DOHH2 (cell line): ENCODE results near the gene CDK18.

ENCODE experiments used
- H3F3A ChIP-seq: fragments of 200-600 bp; sonication (generic), shearing (Covaris generic); 2 replicates; pipeline ENCODE4 v1.6.0; 2016; ENCODE audit warnings: antibody characterized with exemption, mild to moderate bottlenecking; ENCODE audit not compliant: control insufficient read depth, insufficient read depth
- H3K27ac ChIP-seq: fragments of 200-600 bp; sonication (generic); 2 replicates; pipeline ENCODE4 v1.5.1; 2014; ENCODE audit warnings: low read depth, mild to moderate bottlenecking, low read length, moderate library complexity
- H3K27me3 ChIP-seq: fragments of 200-600 bp; sonication (generic); 2 replicates; pipeline ENCODE4 v1.6.1; 2014; ENCODE audit warnings: mild to moderate bottlenecking, low read length, mixed read lengths; ENCODE audit not compliant: control insufficient read depth
- H3K36me3 ChIP-seq: fragments of 200-600 bp; sonication (generic); 2 replicates; pipeline ENCODE4 v1.6.1; 2014; ENCODE audit warnings: mild to moderate bottlenecking, low read length, moderate library complexity, mixed read lengths; ENCODE audit not compliant: control insufficient read depth
- H3K4me1 ChIP-seq: fragments of 200-600 bp; sonication (generic); 2 replicates; pipeline ENCODE4 v1.6.1; 2014; ENCODE audit warnings: mild to moderate bottlenecking, low read length, mixed read lengths; ENCODE audit not compliant: control insufficient read depth
- H3K4me2 ChIP-seq: fragments of 200-600 bp; sonication (generic); 2 replicates; pipeline ENCODE4 v1.6.0; 2014; ENCODE audit warnings: mild to moderate bottlenecking, low read length, moderate library complexity
- H3K4me3 ChIP-seq: fragments of 200-600 bp; sonication (generic); 2 replicates; pipeline ENCODE4 v1.5.1; 2014; ENCODE audit warnings: mild to moderate bottlenecking, low read length, mixed read lengths
- H3K79me2 ChIP-seq: fragments of 200-600 bp; sonication (generic); 2 replicates; pipeline ENCODE4 v1.6.1; 2014; ENCODE audit warnings: mild to moderate bottlenecking, low read length, mixed read lengths; ENCODE audit not compliant: control insufficient read depth
- H3K9me2 ChIP-seq: fragments of 200-600 bp; sonication (generic); replicated peaks from 2 replicates; pipeline ENCODE4 v1.6.1; 2014; ENCODE audit warnings: mild to moderate bottlenecking, low read length, mixed read lengths; ENCODE audit not compliant: control insufficient read depth
- H3K9me3 ChIP-seq: fragments of 200-600 bp; sonication (generic); 2 replicates; pipeline ENCODE4 v1.6.1; 2014; ENCODE audit warnings: antibody characterized with exemption, low read length, mixed read lengths; ENCODE audit not compliant: control insufficient read depth, insufficient read depth
- H4K20me1 ChIP-seq: fragments of 200-600 bp; sonication (generic); 2 replicates; pipeline ENCODE4 v1.6.0; 2014; ENCODE audit warnings: low read depth, mild to moderate bottlenecking, antibody characterized with exemption, low read length, moderate library complexity; ENCODE audit not compliant: control insufficient read depth, insufficient read depth
- EZH2phosphoT487 ChIP-seq: fragments of 200-600 bp; sonication (generic); IDR thresholded peaks from 2 replicates; pipeline ENCODE4 v1.6.1; 2017; ENCODE audit warnings: borderline replicate concordance, mild to moderate bottlenecking, antibody characterized with exemption, low read length, moderate library complexity, mixed read lengths
- TF ChIP-seq, protein P1 (sequence below): fragments of 200-600 bp; sonication (generic); IDR thresholded peaks from one replicate; pipeline ENCODE4 v1.5.1; 2014; ENCODE audit warnings: antibody characterized with exemption, mild to moderate bottlenecking, low read depth, low read length; ENCODE audit not compliant: poor library complexity, severe bottlenecking

CDK18 gene

DNA sequence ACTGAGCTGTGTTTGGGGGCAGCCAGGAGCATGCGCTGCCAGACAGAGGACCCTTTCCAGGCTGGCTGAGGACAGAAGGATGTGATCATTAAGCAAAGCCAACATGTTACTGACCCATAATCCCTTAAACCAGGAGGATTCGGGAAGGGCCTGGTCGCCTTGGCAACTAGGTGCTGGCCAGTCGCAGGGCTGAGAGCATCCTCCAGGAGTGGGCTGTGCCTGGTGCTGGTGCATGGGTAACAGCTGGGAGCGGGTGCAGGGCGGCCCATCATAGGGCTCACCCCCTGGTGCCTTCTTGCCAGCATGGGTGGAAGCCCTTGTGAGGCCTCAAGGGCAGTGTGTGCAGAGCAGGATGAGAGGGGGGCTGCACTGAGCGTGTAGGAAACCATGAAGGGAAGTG, 17.2 kb downstream of the CDK18 start:
- TF ChIP-seq, protein P1, sequence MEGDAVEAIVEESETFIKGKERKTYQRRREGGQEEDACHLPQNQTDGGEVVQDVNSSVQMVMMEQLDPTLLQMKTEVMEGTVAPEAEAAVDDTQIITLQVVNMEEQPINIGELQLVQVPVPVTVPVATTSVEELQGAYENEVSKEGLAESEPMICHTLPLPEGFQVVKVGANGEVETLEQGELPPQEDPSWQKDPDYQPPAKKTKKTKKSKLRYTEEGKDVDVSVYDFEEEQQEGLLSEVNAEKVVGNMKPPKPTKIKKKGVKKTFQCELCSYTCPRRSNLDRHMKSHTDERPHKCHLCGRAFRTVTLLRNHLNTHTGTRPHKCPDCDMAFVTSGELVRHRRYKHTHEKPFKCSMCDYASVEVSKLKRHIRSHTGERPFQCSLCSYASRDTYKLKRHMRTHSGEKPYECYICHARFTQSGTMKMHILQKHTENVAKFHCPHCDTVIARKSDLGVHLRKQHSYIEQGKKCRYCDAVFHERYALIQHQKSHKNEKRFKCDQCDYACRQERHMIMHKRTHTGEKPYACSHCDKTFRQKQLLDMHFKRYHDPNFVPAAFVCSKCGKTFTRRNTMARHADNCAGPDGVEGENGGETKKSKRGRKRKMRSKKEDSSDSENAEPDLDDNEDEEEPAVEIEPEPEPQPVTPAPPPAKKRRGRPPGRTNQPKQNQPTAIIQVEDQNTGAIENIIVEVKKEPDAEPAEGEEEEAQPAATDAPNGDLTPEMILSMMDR = no peak
- no peak for TF ChIP-seq EZH2phosphoT487
- Histone ChIP-seq H3K27ac (no peak overlapping the region), H3K9me2 (no peaks in the 10 kb centered on the region), H3K79me2 (no peaks in the 10 kb centered on the region), H3F3A (no peaks in the 10 kb centered on the region), H3K4me1 (no peaks in the 10 kb centered on the region), H3K27me3 (no peaks in the 10 kb centered on the region; the same call in 1 of the 2 replicates), H4K20me1 (no peaks in the 10 kb centered on the region; the same call in 1 of the 2 replicates), H3K9me3 (no peaks in the 10 kb centered on the region), H3K4me3 (no peak overlapping the region), H3K4me2 (no peak overlapping the region), H3K36me3 (no peaks in the 10 kb centered on the region)

GRCh38 chr1:205522692-205523091, 18.2 kb downstream of the CDK18 start:
- Histone ChIP-seq H3F3A (no peaks in the 10 kb centered on the region), H3K9me3 (no peaks in the 10 kb centered on the region), H3K4me1 (no peaks in the 10 kb centered on the region), H4K20me1 (no peaks in the 10 kb centered on the region), H3K27ac (no peak overlapping the region), H3K36me3 (no peaks in the 10 kb centered on the region), H3K79me2 (no peaks in the 10 kb centered on the region), H3K4me3 (no peak overlapping the region), H3K4me2 (no peak overlapping the region), H3K9me2 (no peaks in the 10 kb centered on the region), H3K27me3 (no peaks in the 10 kb centered on the region; the same call in 1 of the 2 replicates)
- TF ChIP-seq, protein P1 = no peak
- TF ChIP-seq EZH2phosphoT487 = no peak

DNA sequence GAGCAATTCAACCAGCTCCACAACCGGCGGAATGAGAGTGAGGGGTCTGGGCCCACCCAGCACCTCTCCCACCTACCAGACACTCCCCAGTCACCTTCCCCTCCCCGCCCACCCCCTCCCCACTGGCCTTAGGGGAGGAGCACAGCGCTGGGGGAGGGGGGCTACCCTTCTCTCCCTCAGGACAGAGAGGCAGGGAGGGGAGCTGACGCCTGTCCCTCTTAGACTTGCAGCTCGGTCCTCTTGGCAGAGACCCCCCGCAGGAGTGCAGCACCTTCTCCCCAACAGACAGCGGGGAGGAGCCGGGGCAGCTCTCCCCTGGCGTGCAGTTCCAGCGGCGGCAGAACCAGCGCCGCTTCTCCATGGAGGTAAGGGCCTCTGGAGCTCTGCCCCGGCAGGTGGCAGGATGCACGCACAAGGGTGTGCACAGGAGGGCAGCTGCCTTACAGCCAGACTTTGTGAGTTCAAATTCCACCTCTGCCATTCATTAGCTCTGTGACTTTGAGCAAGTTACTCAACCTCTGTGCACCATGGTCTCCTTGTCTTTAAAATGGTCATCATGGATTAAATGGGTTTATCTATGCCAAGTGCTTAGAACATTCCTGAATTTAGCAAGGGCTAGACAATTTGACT, 18.9 kb downstream of the CDK18 start:
- Histone ChIP-seq H3K9me3 (no peaks in the 10 kb centered on the region), H3F3A (no peaks in the 10 kb centered on the region), H3K36me3 (no peaks in the 10 kb centered on the region), H3K4me2 (no peak overlapping the region), H3K4me3 (no peak overlapping the region), H3K4me1 (no peaks in the 10 kb centered on the region), H3K27ac (no peak overlapping the region), H3K79me2 (no peaks in the 10 kb centered on the region), H3K9me2 (no peaks in the 10 kb centered on the region), H3K27me3 (no peaks in the 10 kb centered on the region), H4K20me1 (no peaks in the 10 kb centered on the region)
- no peak for TF ChIP-seq EZH2phosphoT487
- TF ChIP-seq, protein P1 = no peak
